HG02678 (cell line): ENCODE measurements around the gene COL6A5.
"Not testable (repeated sequence)": the region's sequence is repeated elsewhere in the genome, so short reads cannot be mapped to it uniquely, and the experiment has no call there.

Experiments
- ATAC-seq: cut with Tn5 transposase; IDR thresholded peaks from one replicate; pipeline ENCODE4 v1.9.1; 2021; ENCODE audit warnings: mild to moderate bottlenecking, moderate library complexity; ENCODE audit not compliant: unreplicated experiment

Gene COL6A5

GRCh38 chr3:130433306-130433705 lies 87.8 kb downstream of the COL6A5 start:
- ATAC-seq: no peak

DNA sequence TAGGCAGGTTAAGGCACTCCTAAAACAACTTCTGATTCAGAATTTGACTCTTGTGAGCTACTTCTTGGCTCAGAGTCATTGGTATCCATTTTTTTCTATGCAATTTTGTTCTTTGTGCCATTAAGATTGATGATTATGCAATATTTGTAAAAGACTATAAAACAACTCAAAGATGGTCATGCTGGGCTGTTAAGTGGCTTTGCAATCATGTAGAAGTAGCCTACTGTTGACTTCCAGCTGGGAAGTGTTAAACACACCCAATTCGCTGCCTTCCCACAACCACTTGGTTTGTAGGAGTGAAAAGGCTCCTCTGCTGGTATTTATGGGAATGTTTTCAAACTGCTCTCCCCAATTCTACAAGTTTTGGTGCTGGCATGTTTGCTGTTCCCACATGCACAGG lies 96.8 kb downstream of the COL6A5 start:
- no peak for ATAC-seq

DNA sequence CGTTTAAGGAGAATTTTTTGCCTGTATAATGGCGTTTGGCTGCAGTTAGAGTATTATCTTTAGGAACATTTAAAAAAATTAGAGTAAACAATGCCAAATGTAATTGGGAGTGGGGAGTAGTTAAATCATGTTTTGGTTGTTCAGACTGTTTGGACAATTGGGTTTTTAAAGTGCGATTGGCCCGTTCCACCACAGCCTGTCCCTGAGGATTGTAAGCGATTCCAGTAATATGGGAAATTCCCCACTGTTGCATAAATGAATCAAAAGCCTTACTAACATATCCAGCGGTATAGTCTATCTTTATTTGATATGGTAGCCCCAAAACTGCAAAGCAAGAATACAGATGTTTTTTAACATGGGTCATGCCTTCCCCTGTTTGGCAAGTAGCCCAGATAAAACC lies 101.4 kb downstream of the COL6A5 start:
- not testable (repeated sequence) for ATAC-seq

DNA sequence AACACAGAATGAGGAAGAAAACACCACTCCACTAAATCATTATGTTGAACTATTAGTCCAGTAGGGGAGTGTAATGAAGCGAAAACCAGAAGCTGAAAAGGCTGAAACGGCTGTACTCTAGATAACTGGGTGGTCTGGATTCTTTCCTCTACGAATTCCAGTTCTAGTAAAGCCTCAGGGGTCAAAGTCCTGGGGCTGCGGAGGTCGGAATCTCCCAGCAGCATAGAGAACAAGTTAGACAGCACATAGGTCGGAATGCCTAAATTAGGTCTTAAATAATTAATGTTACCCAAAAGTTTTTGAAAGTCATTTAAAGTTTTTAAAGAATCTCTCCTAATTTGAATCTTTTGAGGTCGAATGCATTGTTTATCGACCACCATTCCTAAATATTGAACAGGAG lies 102.7 kb downstream of the COL6A5 start:
- ATAC-seq: not testable (repeated sequence)

DNA sequence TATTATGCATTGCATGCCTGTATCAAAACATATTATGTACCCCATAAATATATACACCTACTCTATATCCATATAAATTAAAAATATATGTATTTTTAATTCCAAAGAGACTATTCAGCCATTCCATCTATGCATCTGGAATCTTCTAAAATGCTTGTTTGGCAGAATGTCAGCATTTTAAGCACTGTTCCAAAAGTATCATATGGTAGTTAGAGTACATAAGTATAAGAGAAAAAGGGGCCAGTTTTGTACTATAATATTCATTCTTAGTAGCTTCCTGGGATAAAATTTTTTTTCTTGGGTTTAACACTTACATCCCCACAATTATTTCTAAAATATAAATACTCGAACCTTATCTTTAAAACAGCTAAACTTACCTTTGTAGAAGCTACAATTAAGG lies 111.1 kb downstream of the COL6A5 start:
- ATAC-seq: no peak

GRCh38 chr3:130457671-130458070 lies 112.2 kb downstream of the COL6A5 start:
- no peak for ATAC-seq

DNA sequence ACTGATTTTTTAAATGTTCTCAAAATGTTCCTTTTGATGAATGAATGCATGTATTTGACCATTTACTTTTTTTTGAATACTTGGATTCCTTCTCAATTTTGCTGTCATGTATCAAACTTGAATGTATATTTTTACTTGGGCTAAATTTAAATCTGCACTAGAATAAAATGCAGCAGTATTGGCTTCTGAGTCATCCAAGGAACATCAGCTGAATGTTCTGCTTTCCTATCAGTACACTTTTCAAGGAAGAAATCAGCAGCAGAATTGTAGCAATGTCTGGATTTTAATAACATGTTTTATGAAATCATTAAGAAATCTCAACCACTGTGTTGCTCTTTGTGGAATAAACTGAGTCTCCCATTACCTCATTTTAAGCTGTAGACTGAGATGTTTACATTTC lies 114.5 kb downstream of the COL6A5 start:
- ATAC-seq: no peak

- no peak for ATAC-seq
These were observed 116.6 kb downstream of the COL6A5 start for GRCh38 chr3:130462089-130462488.

DNA sequence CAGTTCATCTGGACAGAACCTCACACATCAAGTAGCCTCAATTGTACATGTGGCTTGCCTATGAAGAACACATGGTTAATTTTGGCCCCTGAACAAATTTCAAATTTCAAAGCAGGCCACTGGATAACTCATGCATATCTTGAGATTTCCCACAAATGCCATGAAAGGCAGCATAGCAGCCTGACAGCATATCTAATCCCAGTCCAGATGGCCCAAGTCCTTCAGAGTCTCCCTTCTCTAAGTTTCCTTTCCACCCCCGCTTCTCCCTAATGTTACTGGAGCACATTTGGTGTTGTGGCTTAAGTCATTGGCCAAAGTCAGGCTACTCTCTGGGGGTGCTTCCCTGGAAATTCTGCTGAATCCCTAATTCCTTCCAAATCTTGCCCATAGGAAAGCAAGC lies 117.7 kb downstream of the COL6A5 start:
- no peak for ATAC-seq

DNA sequence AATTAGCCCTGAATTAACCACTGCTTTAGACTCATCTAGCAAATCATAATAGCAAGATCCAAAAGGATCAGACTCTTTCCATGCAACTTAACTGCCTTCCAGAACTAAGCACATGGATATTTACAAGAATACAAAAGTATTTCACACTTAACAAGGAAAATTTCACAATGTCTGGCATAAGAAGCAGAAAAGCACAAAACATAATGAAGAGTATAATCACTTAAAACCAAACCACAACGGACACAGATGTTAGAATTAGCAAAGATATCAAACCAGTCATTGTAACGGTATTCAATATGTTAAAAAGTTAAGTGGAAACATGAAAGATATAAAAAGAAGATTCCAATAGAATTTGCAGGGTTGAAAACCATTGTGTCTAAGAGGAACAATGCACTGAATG lies 120.0 kb downstream of the COL6A5 start:
- no peak for ATAC-seq

DNA sequence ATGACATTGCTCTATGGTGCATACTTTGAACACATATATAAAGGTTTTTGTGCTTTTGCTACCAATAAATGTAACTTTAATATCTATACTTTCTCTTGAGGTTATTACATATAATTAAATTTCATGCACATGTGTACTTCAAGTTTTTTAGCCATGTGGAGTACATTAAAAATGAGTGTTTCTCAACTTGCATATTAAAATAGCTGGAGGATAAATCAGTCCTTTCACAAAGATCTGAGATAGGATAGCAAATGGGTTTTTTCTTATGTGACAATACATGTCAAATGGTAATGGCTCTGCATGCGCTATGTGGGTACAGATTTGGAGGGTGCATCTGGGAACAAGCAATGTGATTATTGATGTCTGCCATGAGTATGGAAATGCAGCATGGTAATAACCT lies 122.8 kb downstream of the COL6A5 start:
- no peak for ATAC-seq

DNA sequence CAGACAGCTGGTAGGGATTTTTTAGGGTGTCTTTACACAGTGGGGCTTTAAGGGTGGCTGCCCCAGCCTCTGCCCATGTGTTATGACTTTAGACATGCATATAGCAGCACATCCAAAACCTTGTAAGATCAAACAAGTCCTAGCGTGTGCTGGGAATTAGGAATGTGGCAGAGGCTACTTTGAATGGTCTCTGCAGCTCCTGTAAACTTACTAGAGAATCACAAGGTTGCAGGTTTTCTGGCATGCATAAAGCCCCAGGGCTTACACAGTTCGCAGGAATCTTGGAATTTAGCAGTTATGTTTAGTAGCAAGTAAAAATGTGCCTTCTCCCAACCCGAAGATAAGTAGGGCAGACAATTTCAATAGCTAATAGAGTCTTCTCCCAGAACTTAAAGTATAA lies 124.7 kb downstream of the COL6A5 start:
- no peak for ATAC-seq

GRCh38 chr3:130473416-130473815 lies 127.9 kb downstream of the COL6A5 start:
- no peak for ATAC-seq

DNA sequence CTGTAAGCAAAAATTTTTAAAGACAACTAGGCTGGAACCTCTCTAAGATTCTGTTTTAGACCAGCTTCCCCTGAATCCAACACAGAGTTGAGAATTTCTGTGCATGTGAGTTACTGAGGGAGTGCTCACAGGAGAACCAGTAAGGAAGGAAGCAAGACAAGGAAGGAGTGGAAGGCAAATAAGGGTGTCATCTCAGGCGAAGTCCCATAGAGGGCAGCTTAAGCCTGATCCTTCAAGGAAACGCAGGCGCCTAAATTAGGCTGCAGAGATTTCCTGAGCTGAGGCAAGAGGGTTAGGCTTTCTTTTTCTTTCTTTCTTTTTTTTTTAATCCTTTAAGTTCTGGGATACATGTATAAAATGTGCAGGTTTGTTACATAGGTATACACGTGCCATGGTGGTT lies 135.3 kb downstream of the COL6A5 start:
- no peak for ATAC-seq

- no peak for ATAC-seq
These were observed 142.8 kb downstream of the COL6A5 start for GRCh38 chr3:130488288-130488687.

- no peak for ATAC-seq
These were observed 143.4 kb downstream of the COL6A5 start for GRCh38 chr3:130488769-130489450.

DNA sequence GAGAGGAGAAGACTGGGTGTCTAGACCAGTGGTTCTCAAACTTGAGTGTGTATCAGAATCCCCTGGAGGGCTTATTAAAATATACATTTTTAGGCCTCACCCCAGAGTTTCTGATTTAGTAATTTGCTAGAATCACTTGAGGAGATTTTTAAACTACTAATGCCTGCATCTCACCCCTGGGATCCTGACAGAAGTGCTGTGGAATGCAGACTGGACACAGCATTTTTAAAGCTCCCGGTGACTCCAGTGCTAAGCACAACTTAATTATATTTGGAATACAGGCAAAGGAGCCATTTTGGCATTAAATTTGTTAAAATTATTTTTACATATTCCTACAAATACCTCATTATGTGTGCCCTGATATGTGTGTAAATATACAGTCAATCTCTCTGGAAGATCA lies 144.8 kb downstream of the COL6A5 start:
- no peak for ATAC-seq

- ATAC-seq: no peak
These were observed 146.0 kb downstream of the COL6A5 start for GRCh38 chr3:130491431-130491830.

DNA sequence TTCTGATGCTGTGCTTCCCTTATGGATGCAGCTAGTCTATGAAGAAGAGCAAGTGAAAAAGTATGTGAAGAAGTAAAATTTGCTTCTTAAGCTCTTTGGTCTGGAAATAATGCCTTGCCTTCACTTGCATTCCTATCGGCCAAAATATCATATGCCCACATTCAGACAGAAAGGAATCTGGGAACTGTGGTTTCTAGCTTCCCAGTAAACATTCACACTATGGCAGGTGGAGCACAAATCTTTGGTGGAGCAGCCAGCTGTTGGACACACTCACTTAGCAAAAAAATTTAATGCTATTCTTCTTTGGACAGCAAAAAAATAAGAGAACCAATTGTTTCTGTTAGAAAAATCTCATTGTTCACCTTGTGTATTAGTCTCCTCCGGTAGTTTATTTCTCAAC lies 159.2 kb downstream of the COL6A5 start:
- ATAC-seq: no peak

DNA sequence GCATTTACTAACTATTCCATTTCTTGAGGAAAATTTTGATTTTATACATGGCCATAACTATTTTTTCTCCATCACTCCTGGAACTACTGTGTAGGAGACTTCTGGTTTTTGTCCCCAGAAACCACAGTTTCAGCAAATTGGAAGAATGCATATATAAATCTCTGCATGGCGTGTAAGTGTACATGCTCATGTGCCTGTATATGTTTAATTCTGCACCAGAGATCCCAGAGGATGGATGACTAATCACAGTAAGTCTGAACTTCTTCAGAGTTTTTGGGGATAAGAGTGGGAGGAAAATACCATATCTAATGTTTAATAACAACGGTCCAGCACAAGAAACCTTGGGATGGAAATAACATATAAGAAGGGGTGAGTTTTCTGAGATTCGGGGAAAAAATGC lies 160.6 kb downstream of the COL6A5 start:
- ATAC-seq: no peak

DNA sequence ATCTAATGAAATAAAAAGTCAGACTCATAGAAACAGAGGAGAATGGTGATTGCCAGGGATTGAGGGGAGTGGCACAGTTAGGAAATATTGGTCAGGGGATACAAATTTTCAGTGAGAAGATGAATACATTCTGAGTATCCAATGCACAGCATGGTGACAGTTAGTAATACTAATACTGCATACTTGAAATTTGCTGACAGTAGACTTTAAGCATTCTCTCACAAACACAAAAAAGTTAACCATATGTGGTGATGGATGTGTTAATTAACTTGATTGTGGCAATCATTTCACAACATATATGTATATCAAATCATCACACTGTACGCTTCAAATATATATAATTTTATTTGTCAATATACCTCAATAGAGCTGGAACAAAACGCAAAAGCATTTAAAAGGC lies 162.3 kb downstream of the COL6A5 start:
- no peak for ATAC-seq

- ATAC-seq: no peak
These were observed 163.5 kb downstream of the COL6A5 start for GRCh38 chr3:130509008-130509407.

DNA sequence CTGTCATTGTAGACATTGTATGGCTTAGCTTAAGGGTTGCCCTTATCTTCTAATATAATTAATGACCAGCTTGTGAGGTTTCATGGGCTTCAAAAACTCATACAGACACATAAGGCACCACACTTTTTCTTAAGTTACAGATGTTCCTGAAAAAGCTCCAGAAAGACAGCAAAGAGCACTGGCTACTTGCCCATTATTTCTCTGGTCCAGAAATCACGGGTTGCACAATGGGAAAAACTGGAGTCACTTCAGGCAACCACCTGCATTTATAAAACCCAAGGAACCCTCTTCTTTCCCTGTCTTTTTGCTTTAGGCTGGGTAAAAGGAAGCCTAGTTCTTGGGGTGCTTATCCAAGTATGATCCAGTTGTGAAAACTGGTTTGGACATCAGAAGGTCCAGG lies 169.2 kb downstream of the COL6A5 start:
- no peak for ATAC-seq
